ENCODE measurements around the gene RUNDC3A. TPM values are rescaled to one million over a fixed set of nuclear protein-coding genes. Genes with fewer than 3 reads are reported as not detected.

RUNDC3A gene
- total RNA-seq = 1 to 10 TPM; 1.7 to 4.5 TPM

DNA sequence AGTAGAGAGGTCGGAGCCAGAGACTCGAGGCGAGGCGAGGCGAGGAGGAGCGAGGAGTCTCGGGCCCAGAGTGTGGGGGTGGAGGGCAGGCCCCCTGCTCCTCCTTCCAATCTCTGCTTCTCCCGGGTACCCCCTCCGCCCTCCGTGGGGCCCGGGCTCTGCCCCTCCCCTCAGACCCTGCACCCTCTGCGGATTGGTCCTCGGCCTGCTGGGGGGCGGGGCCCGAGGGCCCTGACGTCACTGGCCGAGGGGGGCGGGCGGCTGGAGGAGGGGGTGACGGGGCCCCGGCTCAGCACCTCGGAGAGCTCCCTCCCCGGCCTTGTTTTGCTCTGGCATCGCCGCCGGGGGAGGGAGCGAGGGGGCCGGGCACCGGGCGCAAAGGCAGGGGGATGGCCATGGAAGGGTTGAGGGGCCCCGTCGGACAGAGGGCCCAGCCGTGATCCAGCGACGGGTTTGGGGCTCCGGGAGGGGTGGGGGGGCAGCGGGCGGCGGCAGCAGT, at the start of gene RUNDC3A:
TSS of gene RUNDC3A (plus strand) at position 282 of the 499 bp plus-strand sequence. CDS start 232 bp downstream, outside the sequence.
- H3K27ac ChIP-seq = peak within 1 kb of the TSS; percentile 69 to 70

DNA sequence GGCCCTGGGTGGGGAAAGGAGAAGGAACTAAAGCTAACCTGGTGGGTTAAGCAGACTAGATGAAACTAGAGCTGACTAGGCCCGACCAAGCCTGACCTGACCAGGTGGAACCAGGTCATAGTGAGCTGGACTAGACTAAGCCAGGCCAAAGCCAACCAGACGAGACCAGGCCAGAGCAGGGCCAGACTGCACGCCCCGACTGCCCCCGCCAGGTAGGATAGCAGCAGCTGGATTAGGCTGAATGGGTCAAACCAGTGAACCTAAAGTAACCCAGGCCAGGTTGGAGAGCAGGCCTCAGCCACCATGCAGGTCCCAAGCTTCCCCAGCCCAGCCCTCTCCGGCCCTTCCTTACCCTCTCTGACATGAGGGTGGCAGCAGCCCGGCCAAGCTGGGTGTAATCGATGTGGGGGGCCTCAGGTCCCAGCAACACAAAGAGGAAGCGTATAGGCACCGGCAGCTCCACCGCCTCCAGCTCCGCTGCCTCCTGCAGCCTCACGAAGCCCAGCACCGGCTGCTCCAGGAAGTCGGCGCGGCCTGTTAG, 49.5 kb upstream of the RUNDC3A start:
- no peak for DNase-seq (ENCODE audit: low spot score)
- TF ChIP-seq, protein P1, sequence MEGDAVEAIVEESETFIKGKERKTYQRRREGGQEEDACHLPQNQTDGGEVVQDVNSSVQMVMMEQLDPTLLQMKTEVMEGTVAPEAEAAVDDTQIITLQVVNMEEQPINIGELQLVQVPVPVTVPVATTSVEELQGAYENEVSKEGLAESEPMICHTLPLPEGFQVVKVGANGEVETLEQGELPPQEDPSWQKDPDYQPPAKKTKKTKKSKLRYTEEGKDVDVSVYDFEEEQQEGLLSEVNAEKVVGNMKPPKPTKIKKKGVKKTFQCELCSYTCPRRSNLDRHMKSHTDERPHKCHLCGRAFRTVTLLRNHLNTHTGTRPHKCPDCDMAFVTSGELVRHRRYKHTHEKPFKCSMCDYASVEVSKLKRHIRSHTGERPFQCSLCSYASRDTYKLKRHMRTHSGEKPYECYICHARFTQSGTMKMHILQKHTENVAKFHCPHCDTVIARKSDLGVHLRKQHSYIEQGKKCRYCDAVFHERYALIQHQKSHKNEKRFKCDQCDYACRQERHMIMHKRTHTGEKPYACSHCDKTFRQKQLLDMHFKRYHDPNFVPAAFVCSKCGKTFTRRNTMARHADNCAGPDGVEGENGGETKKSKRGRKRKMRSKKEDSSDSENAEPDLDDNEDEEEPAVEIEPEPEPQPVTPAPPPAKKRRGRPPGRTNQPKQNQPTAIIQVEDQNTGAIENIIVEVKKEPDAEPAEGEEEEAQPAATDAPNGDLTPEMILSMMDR (IDR thresholded peaks at IDR 0.05) = no peak
- H3K36me3 ChIP-seq = no peaks in the 10 kb centered on the region
- no peaks in the 10 kb centered on the region for H3K4me1 ChIP-seq
- H3K4me3 ChIP-seq = no peak overlapping the region
- H3K27me3 ChIP-seq = no peaks in the 10 kb centered on the region
- H3K9me3 ChIP-seq = no peaks in the 10 kb centered on the region
- H3K27ac ChIP-seq = no peak overlapping the region

More for the DNA sequence above, at the start of gene RUNDC3A:
- H3K9me3 ChIP-seq = no peaks in the 10 kb centered on the region
- H3K4me3 ChIP-seq = peak within 1 kb of the TSS; percentile 45 to 55
- H3K36me3 ChIP-seq = no peaks in the 10 kb centered on the region
- peak; percentile 73 for DNase-seq (ENCODE audit: low spot score)
- H3K4me1 ChIP-seq = peaks cover 0 to 20% of the 10 kb centered on the region in 2 donors
- H3K27me3 ChIP-seq = no peaks in the 10 kb centered on the region
- TF ChIP-seq, protein P1 (IDR thresholded peaks at IDR 0.05) = peak in 1 of 2 donors; percentile 23

DNA sequence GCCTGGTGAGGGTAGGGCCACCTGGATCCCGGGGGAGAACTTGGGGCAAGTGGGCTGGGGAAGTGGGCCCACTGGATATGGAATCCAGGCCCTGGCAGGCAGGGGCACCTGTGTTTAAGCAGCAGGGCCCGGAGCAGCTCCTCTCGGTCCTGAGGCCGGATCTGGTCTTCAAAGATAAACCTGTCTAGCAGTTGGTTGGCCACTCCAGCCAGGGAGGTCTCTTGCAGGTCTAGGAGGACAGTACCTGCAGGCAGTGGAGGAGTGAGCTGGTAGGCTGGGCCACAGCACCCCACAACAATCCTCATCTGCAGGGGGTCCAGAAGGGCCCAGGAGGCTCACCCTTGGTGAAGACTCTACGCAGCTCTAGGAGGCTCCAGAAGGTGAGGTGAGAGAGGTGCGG, 48.1 kb upstream of the RUNDC3A start:
- DNase-seq (ENCODE audit: low spot score) = no peak
- Histone ChIP-seq H3K4me1 (no peaks in the 10 kb centered on the region), H3K9me3 (no peaks in the 10 kb centered on the region), H3K27ac (no peak overlapping the region), H3K4me3 (no peak overlapping the region), H3K36me3 (no peaks in the 10 kb centered on the region), H3K27me3 (no peaks in the 10 kb centered on the region)
- TF ChIP-seq, protein P1 (IDR thresholded peaks at IDR 0.05) = no peak

DNA sequence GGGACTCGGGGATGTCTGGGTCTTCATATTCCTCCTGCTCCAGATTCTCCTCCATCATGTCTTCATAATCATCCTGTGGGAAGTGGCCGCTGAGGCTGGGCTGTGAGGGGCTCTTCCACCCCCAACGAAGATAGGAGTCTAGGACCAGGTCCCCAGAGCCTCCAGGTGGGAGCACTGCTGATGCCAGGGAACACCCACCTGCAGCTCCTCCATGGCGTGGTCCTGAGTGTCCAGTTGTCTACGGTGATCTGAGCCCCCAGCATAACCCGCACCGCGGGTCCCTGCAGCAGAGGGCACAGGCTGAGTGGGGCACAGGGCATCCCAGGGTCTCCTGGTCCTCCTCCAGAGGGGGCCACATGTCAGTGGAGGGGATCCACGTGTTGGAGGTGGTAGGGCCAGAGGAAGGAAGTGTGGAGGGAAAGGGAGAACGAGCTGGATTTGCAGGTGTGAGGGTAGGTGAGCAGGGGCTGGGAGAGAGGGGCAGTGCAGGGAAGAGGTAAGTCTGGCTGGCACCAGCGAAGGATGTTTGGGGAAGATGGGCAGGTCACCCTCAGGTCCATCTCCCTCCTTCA, 45.7 kb upstream of the RUNDC3A start:
- TF ChIP-seq, protein P1 (IDR thresholded peaks at IDR 0.05) = no peak
- no peaks in the 10 kb centered on the region for H3K36me3 ChIP-seq
- no peak for DNase-seq (ENCODE audit: low spot score)
- H3K27me3 ChIP-seq = no peaks in the 10 kb centered on the region
- no peaks in the 10 kb centered on the region for H3K9me3 ChIP-seq
- no peak overlapping the region for H3K27ac ChIP-seq
- H3K4me1 ChIP-seq = no peaks in the 10 kb centered on the region
- no peak overlapping the region for H3K4me3 ChIP-seq

DNA sequence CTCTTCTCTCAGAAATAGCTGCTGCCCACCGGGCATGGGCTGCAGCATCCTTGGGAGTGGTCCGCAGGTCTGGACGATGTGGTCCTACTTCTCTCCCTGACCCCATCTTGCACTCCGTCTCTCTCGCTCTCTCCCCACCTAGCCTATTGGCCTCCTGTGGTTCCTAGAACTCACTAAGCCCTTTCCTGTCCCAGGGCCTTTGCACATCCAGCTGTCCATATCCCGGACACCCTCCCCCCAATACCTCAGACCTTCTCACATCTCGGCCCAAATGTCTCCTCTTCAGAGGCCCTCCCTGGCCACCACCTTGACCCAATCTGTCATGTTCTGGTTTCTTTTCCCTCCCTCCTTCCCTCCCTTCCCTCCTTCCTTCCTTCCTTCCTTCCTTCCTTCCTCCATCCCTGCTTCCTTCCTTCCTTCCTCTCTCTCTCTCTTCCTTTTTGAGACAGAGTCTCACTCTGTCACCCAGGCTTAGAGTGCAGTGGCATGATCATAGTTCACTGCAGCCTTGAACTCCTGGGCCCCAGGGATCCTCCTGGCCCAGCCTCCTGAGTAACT, 45.0 kb upstream of the RUNDC3A start:
- Histone ChIP-seq H3K27ac (no peak overlapping the region), H3K4me3 (no peak overlapping the region), H3K27me3 (no peaks in the 10 kb centered on the region), H3K36me3 (no peaks in the 10 kb centered on the region), H3K9me3 (no peaks in the 10 kb centered on the region), H3K4me1 (no peaks in the 10 kb centered on the region)
- no peak for DNase-seq (ENCODE audit: low spot score)
- TF ChIP-seq, protein P1 (IDR thresholded peaks at IDR 0.05) = no peak
